ENCODE results near the gene CD40LG. TPM values are rescaled to one million over a fixed set of nuclear protein-coding genes. Genes with fewer than 3 reads are reported as not detected.

The CD40LG gene
- total and polyA plus RNA-seq, 2 of the 13 experiments (the other 11 are each of a cell fraction or from before 2014, with no cell fraction given): not detected

- Histone ChIP-seq H2AFZ (ENCODE audit: low read length) (no peak overlapping the region), H4K20me1 (ENCODE audit: insufficient read depth, low read length) (no peaks in the 10 kb centered on the region), H3K79me2 (ENCODE audit: insufficient read depth, low read length) (no peaks in the 10 kb centered on the region), H3K9ac (ENCODE audit: insufficient read depth, low read depth, low read length) (no peak overlapping the region), H3K4me2 (ENCODE audit: low read depth, low read length) (no peak overlapping the region), H3K27ac (ENCODE audit: extremely low read length, insufficient read depth, low read length) (no peak overlapping the region), H3K36me3 (replicated peaks in 1 of 2; ENCODE audit: control insufficient read depth in 1 of 2, insufficient read depth in 2 of 2, low read length in 2 of 2) (no peaks in the 10 kb centered on the region), H3K27me3 (ENCODE audit: control insufficient read depth in 1 of 2, insufficient read depth in 2 of 2, low read length in 2 of 2) (no peaks in the 10 kb centered on the region; a peak in 1 of 5 replicates), H3K9me3 (ENCODE audit: low read length) (no peaks in the 10 kb centered on the region), H3K4me3 (replicated peaks in 1 of 3; ENCODE audit: insufficient read depth in 1 of 3, low read depth in 2 of 3, low read length in 3 of 3) (no peak overlapping the region), H3K4me1 (ENCODE audit: insufficient read depth, low read length) (no peaks in the 10 kb centered on the region)
- no peak for TF ChIP-seq EP300 (IDR thresholded peaks at IDR 0.05; ENCODE audit: low read depth in 2 of 2, low read length in 2 of 2)
- TF ChIP-seq EP300 (CRISPR knock-in tag; IDR thresholded peaks at IDR 0.05; ENCODE audit: borderline replicate concordance): no peak
- TF ChIP-seq ZNF605 (CRISPR knock-in tag; IDR thresholded peaks at IDR 0.05): no peak
- TF ChIP-seq RBAK (CRISPR knock-in tag; IDR thresholded peaks at IDR 0.05): no peak
- no peak for TF ChIP-seq MTA3 (CRISPR knock-in tag; IDR thresholded peaks at IDR 0.05)
- TF ChIP-seq NFE2L2 (IDR thresholded peaks at IDR 0.05; ENCODE audit: low read length): no peak
- TF ChIP-seq GMEB2 (CRISPR knock-in tag; IDR thresholded peaks at IDR 0.05; ENCODE audit: low read depth): no peak
- no peak for TF ChIP-seq HNF4A (CRISPR knock-in tag; IDR thresholded peaks at IDR 0.05)
- TF ChIP-seq U2AF1 (optimal IDR thresholded peaks at IDR 0.05; ENCODE audit: low read depth, low read length): no peak
- no peak for TF ChIP-seq CREB3 (CRISPR knock-in tag; IDR thresholded peaks at IDR 0.05)
- TF ChIP-seq JARID2 (CRISPR knock-in tag; IDR thresholded peaks at IDR 0.05; ENCODE audit: insufficient replicate concordance): no peak
- WGBS (ENCODE audit: low lambda C conversion rate): 44% methylated on average over 1 of the region's 1 CpG
- ChIA-PET POLR2A (no interaction called here), CTCF (ENCODE audit: low intra/inter-chr PET ratio, low total read pairs) (no interaction called here)
- DNase-seq (ENCODE audit: low spot score) (no peak), ATAC-seq (no peak), FAIRE-seq (no peak)
- BruUV-seq (replicated peaks): no TSS peak
- in situ Hi-C loops (cut with HindIII; ENCODE audit: extremely low pct_ligation_motif_present, low pct_unique_long_range_greater_than_20kb) (no loop called here), intact Hi-C loops (cut with micrococcal nuclease; ENCODE audit: unreplicated experiment) (no loop called here)
These were observed 12.9 kb downstream of the CD40LG start for GRCh38 chrX:136660896-136661295.
